HG03159 (cell line): ENCODE results near the gene RNF138.
A peak's percentile ranks its signal among the peaks of the same experiment; 100 is the strongest.
"Not testable (repeated sequence)": the region's sequence is repeated elsewhere in the genome, so short reads cannot be mapped to it uniquely, and the experiment has no call there.

ENCODE experiments used
- ATAC-seq: cut with Tn5 transposase; IDR thresholded peaks from one replicate; pipeline ENCODE4 v1.9.1; 2021; ENCODE audit warnings: mild to moderate bottlenecking, moderate library complexity; ENCODE audit not compliant: unreplicated experiment

Gene RNF138

GRCh38 chr18:32091724-32092421, at the start of gene RNF138:
Gene RNF138 (plus strand): TSS chr18:32091874. CDS start chr18:32092777, 903 bp downstream.
- ATAC-seq, result peak; percentile 59

GRCh38 chr18:32042337-32042736, 49.3 kb upstream of the RNF138 start:
- ATAC-seq, result no peak

- peak; percentile 78 for ATAC-seq
Observed at GRCh38 chr18:32048507-32049091, 43.1 kb upstream of the RNF138 start.

GRCh38 chr18:32049393-32050171, 42.1 kb upstream of the RNF138 start:
- ATAC-seq, result peak; percentile 36

GRCh38 chr18:32056613-32057358, 34.9 kb upstream of the RNF138 start:
- no peak for ATAC-seq

GRCh38 chr18:32057624-32058165, 34.0 kb upstream of the RNF138 start:
- no peak for ATAC-seq

GRCh38 chr18:32060026-32060425, 31.6 kb upstream of the RNF138 start:
- no peak for ATAC-seq

- ATAC-seq, result no peak
Observed at GRCh38 chr18:32067375-32068167, 24.1 kb upstream of the RNF138 start.

- ATAC-seq, result peak; percentile 72
Observed at GRCh38 chr18:32072321-32072720, 19.4 kb upstream of the RNF138 start.

- ATAC-seq, result no peak
Observed at GRCh38 chr18:32074206-32074605, 17.5 kb upstream of the RNF138 start.

- no peak for ATAC-seq
Observed at GRCh38 chr18:32078845-32079244, 12.8 kb upstream of the RNF138 start.

GRCh38 chr18:32081881-32082280, 9.8 kb upstream of the RNF138 start:
- ATAC-seq, result no peak

- ATAC-seq, result no peak
Observed at GRCh38 chr18:32083781-32084180, 7.9 kb upstream of the RNF138 start.

GRCh38 chr18:32086881-32087280, 4.8 kb upstream of the RNF138 start:
- no peak for ATAC-seq

- ATAC-seq, result not testable (repeated sequence)
Observed at GRCh38 chr18:32090831-32091230, 843 bp upstream of the RNF138 start.

- ATAC-seq, result no peak
Observed at GRCh38 chr18:32091325-32091723, 350 bp upstream of the RNF138 start.

- ATAC-seq, result peak; percentile 75
Observed at GRCh38 chr18:32092422-32093101, 888 bp downstream of the RNF138 start.

- ATAC-seq, result peak; percentile 40
Observed at GRCh38 chr18:32093102-32093511, 1.4 kb downstream of the RNF138 start.

- ATAC-seq, result no peak
Observed at GRCh38 chr18:32093523-32093922, 1.8 kb downstream of the RNF138 start.
